Neural progenitor cell (in vitro differentiated cells): ENCODE measurements around the gene CAP1. TPM values are rescaled to one million over a fixed set of nuclear protein-coding genes. Genes with fewer than 3 reads are reported as not detected.

Source experiments
- DNase-seq: peaks from one replicate; pipeline ENCODE4 v3.0.0-alpha.2; 2016; ENCODE audit warnings: low spot score
- H2AFZ ChIP-seq: fragments of 200-600 bp; sonication (generic); replicated peaks from 2 replicates; pipeline ENCODE4 v1.6.1; 2016; ENCODE audit warnings: antibody characterized with exemption
- H3F3A ChIP-seq: fragments of 200-600 bp; sonication (generic); 2 replicates; pipeline ENCODE4 v1.6.1; 2016; ENCODE audit warnings: antibody characterized with exemption, low read depth
- H3K27ac ChIP-seq: fragments of 200-600 bp; sonication (generic); 2 replicates; pipeline ENCODE4 v1.5.1; 2016; ENCODE audit warnings: mild to moderate bottlenecking
- H3K27me3 ChIP-seq: fragments of 200-600 bp; sonication (generic); 2 replicates; pipeline ENCODE4 v1.6.1; 2016; ENCODE audit warnings: mild to moderate bottlenecking, moderate library complexity
- H3K36me3 ChIP-seq: fragments of 200-600 bp; sonication (generic); 2 replicates; pipeline ENCODE4 v1.5.1; 2016
- H3K4me1 ChIP-seq: fragments of 200-600 bp; sonication (generic); 2 replicates; pipeline ENCODE4 v1.6.1; 2016; ENCODE audit warnings: mixed run types
- H3K4me2 ChIP-seq: fragments of 200-600 bp; sonication (generic); 2 replicates; pipeline ENCODE4 v1.6.1; 2016
- H3K4me3 ChIP-seq: fragments of 200-600 bp; sonication (generic); 2 replicates; pipeline ENCODE4 v1.5.1; 2016
- H3K79me2 ChIP-seq: fragments of 200-600 bp; sonication (generic); 2 replicates; pipeline ENCODE4 v1.6.1; 2016; ENCODE audit warnings: low read depth
- H3K9ac ChIP-seq: fragments of 200-600 bp; sonication (generic); 2 replicates; pipeline ENCODE4 v1.6.1; 2016
- H3K9me3 ChIP-seq: fragments of 200-600 bp; sonication (generic); 2 replicates; pipeline ENCODE4 v1.5.1; 2016; ENCODE audit warnings: low read depth
- H4K20me1 ChIP-seq: fragments of 200-600 bp; sonication (generic); 2 replicates; pipeline ENCODE4 v1.6.1; 2016; ENCODE audit warnings: low read depth
- H3K27ac Mint-ChIP-seq: 3 replicates; pipeline ENCODE4 v1.8.0; 2021; ENCODE audit warnings: mixed read lengths
- H3K27me3 Mint-ChIP-seq: 2 replicates; pipeline ENCODE4 v1.8.0; 2022; ENCODE audit warnings: low read depth, mild to moderate bottlenecking, inconsistent platforms, moderate library complexity, mixed read lengths; ENCODE audit not compliant: insufficient read depth
- H3K36me3 Mint-ChIP-seq: 3 replicates; pipeline ENCODE4 v1.8.0; 2021; ENCODE audit warnings: mixed read lengths
- H3K4me1 Mint-ChIP-seq: 3 replicates; pipeline ENCODE4 v1.8.0; 2021; ENCODE audit warnings: mixed read lengths
- H3K4me3 Mint-ChIP-seq: 3 replicates; pipeline ENCODE4 v1.8.0; 2021; ENCODE audit warnings: mild to moderate bottlenecking, moderate library complexity, mixed read lengths
- H3K9me3 Mint-ChIP-seq: 3 replicates; pipeline ENCODE4 v1.8.0; 2020; ENCODE audit warnings: mixed read lengths
- CTCF ChIP-seq: fragments of 200-600 bp; sonication (generic); IDR thresholded peaks from 2 replicates; pipeline ENCODE4 v1.5.1; 2017; ENCODE audit warnings: antibody characterized with exemption, mild to moderate bottlenecking
- EZH2 ChIP-seq: fragments of 200-600 bp; sonication (generic); IDR thresholded peaks from 2 replicates; pipeline ENCODE4 v1.6.1; 2017; ENCODE audit warnings: antibody characterized with exemption, mild to moderate bottlenecking, moderate library complexity
- EZH2phosphoT487 ChIP-seq: fragments of 200-600 bp; sonication (generic); IDR thresholded peaks from 2 replicates; pipeline ENCODE4 v1.6.1; 2017; ENCODE audit warnings: antibody characterized with exemption
- total RNA-seq: library from RNA; depleted of rRNA; stranded (reverse); fragments of >200 nt; gene quantifications from 2 replicates; pipeline ENCODE4 v1.2.3, GENCODE V29; 2015; ENCODE audit warnings: low replicate concordance

The CAP1 gene
- total RNA-seq, 1 donor from 2014 or later, result 150 TPM

- H3K27me3 Mint-ChIP-seq, result peaks cover 6% of the 10 kb centered on the region
- peaks cover 5% of the 10 kb centered on the region for H3K36me3 Mint-ChIP-seq
- no peak for DNase-seq
- no peak for TF ChIP-seq CTCF
- TF ChIP-seq EZH2, result no peak
- TF ChIP-seq EZH2phosphoT487, result no peak
- Histone ChIP-seq H3K27me3 (no peaks in the 10 kb centered on the region), H3K4me1 (peaks cover 6% of the 10 kb centered on the region), H2AFZ (no peak overlapping the region), H3K27ac (peak overlapping the region; percentile 78), H3K9ac (peak overlapping the region; percentile 43), H3K79me2 (peaks cover 37% of the 10 kb centered on the region), H4K20me1 (peaks cover 25% of the 10 kb centered on the region), H3K4me3 (peak overlapping the region; percentile 82), H3K4me2 (peak overlapping the region; percentile 83), H3F3A (peaks cover 16% of the 10 kb centered on the region), H3K36me3 (no peaks in the 10 kb centered on the region), H3K9me3 (no peaks in the 10 kb centered on the region)
- H3K4me1 Mint-ChIP-seq, result peaks cover 32% of the 10 kb centered on the region
- H3K27ac Mint-ChIP-seq, result peak overlapping the region; percentile 100
- peak overlapping the region; percentile 97 for H3K4me3 Mint-ChIP-seq
- no peaks in the 10 kb centered on the region for H3K9me3 Mint-ChIP-seq
These were observed 1.2 kb upstream of the CAP1 start for GRCh38 chr1:40039245-40039756.

- peak; percentile 66 for DNase-seq
- no peaks in the 10 kb centered on the region for H3K9me3 Mint-ChIP-seq
- Histone ChIP-seq H3K9ac (peak overlapping the region; percentile 43), H3K27ac (peak overlapping the region; percentile 78), H3K27me3 (no peaks in the 10 kb centered on the region), H3K4me2 (peak overlapping the region; percentile 83), H2AFZ (peak overlapping the region; percentile 71), H3K9me3 (no peaks in the 10 kb centered on the region), H3K36me3 (no peaks in the 10 kb centered on the region), H3K4me3 (peak overlapping the region; percentile 82), H3K79me2 (peaks cover 43% of the 10 kb centered on the region), H3K4me1 (peaks cover 6% of the 10 kb centered on the region), H4K20me1 (peaks cover 25% of the 10 kb centered on the region), H3F3A (peaks cover 16% of the 10 kb centered on the region)
- no peak for TF ChIP-seq EZH2phosphoT487
- no peak for TF ChIP-seq EZH2
- no peak for TF ChIP-seq CTCF
- peaks cover 32% of the 10 kb centered on the region for H3K4me1 Mint-ChIP-seq
- peaks cover 6% of the 10 kb centered on the region for H3K27me3 Mint-ChIP-seq
- H3K4me3 Mint-ChIP-seq, result peak overlapping the region; percentile 97
- H3K27ac Mint-ChIP-seq, result peak overlapping the region; percentile 100
- H3K36me3 Mint-ChIP-seq, result peaks cover 5% of the 10 kb centered on the region
These were observed 595 bp upstream of the CAP1 start for GRCh38 chr1:40039757-40040510.

- Histone ChIP-seq H3K36me3 (no peaks in the 10 kb centered on the region), H3K79me2 (peaks cover 58% of the 10 kb centered on the region), H3K9me3 (no peaks in the 10 kb centered on the region), H3K9ac (peak overlapping the region; percentile 79), H3K4me1 (peaks cover 6% of the 10 kb centered on the region), H4K20me1 (peaks cover 32% of the 10 kb centered on the region), H3K27me3 (no peaks in the 10 kb centered on the region), H2AFZ (no peak overlapping the region), H3K4me3 (peak overlapping the region; percentile 82), H3K4me2 (peak overlapping the region; percentile 94), H3K27ac (no peak overlapping the region), H3F3A (peaks cover 16% of the 10 kb centered on the region)
- peak overlapping the region; percentile 97 for H3K4me3 Mint-ChIP-seq
- DNase-seq, result peak; percentile 25
- peaks cover 6% of the 10 kb centered on the region for H3K27me3 Mint-ChIP-seq
- H3K4me1 Mint-ChIP-seq, result peaks cover 32% of the 10 kb centered on the region
- H3K27ac Mint-ChIP-seq, result peak overlapping the region; percentile 95
- TF ChIP-seq EZH2, result no peak
- TF ChIP-seq CTCF, result no peak
- TF ChIP-seq EZH2phosphoT487, result no peak
- peaks cover 5% of the 10 kb centered on the region for H3K36me3 Mint-ChIP-seq
- no peaks in the 10 kb centered on the region for H3K9me3 Mint-ChIP-seq
These were observed 923 bp downstream of the CAP1 start for GRCh38 chr1:40041466-40041838.
